ENCODE measurements around the gene SLC39A9. TPM values are rescaled to one million over a fixed set of nuclear protein-coding genes. Genes with fewer than 3 reads are reported as not detected.
"Not testable (repeated sequence)": the region's sequence is repeated elsewhere in the genome, so short reads cannot be mapped to it uniquely, and the experiment has no call there.

The SLC39A9 gene
- total RNA-seq, 4 donors from 2014 or later: 41.5 to 47.9 (median 45.4) TPM

- TF ChIP-seq POLR2AphosphoS5 (IDR thresholded peaks at IDR 0.05): no peak
- TF ChIP-seq EP300 (IDR thresholded peaks at IDR 0.05): no peak
- no peak for TF ChIP-seq POLR2A (IDR thresholded peaks at IDR 0.05)
- TF ChIP-seq, protein P1, sequence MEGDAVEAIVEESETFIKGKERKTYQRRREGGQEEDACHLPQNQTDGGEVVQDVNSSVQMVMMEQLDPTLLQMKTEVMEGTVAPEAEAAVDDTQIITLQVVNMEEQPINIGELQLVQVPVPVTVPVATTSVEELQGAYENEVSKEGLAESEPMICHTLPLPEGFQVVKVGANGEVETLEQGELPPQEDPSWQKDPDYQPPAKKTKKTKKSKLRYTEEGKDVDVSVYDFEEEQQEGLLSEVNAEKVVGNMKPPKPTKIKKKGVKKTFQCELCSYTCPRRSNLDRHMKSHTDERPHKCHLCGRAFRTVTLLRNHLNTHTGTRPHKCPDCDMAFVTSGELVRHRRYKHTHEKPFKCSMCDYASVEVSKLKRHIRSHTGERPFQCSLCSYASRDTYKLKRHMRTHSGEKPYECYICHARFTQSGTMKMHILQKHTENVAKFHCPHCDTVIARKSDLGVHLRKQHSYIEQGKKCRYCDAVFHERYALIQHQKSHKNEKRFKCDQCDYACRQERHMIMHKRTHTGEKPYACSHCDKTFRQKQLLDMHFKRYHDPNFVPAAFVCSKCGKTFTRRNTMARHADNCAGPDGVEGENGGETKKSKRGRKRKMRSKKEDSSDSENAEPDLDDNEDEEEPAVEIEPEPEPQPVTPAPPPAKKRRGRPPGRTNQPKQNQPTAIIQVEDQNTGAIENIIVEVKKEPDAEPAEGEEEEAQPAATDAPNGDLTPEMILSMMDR (IDR thresholded peaks at IDR 0.05): no peak
- Histone ChIP-seq H3K27ac (no peak overlapping the region), H3K9me3 (no peaks in the 10 kb centered on the region), H3K4me1 (no peaks in the 10 kb centered on the region), H3K27me3 (no peaks in the 10 kb centered on the region), H3K4me3 (no peak overlapping the region), H3K36me3 (peaks cover 0 to 53% of the 10 kb centered on the region in 2 donors)
- 43 to 91% methylated on average over 3 of the region's 3 CpGs for WGBS, 2 donors (ENCODE audit: low coverage in 1 of 2)
- no peak for ATAC-seq
Observed at GRCh38 chr14:69375182-69375581, 23.3 kb upstream of the SLC39A9 start.

GRCh38 chr14:69375722-69376121 is 22.8 kb upstream of the SLC39A9 start:
- no peak overlapping the region for H3K4me3 ChIP-seq
- H3K4me1 ChIP-seq: no peaks in the 10 kb centered on the region
- no peak for TF ChIP-seq POLR2AphosphoS5 (IDR thresholded peaks at IDR 0.05)
- TF ChIP-seq, protein P1 (IDR thresholded peaks at IDR 0.05): no peak
- ATAC-seq: no peak
- WGBS, 2 donors (ENCODE audit: low coverage in 1 of 2): 77 to 100% methylated on average over 4 to 5 of the region's 5 CpGs
- no peak overlapping the region for H3K27ac ChIP-seq
- no peaks in the 10 kb centered on the region for H3K9me3 ChIP-seq
- H3K27me3 ChIP-seq: no peaks in the 10 kb centered on the region
- peaks cover 0 to 56% of the 10 kb centered on the region in 2 donors for H3K36me3 ChIP-seq

DNA sequence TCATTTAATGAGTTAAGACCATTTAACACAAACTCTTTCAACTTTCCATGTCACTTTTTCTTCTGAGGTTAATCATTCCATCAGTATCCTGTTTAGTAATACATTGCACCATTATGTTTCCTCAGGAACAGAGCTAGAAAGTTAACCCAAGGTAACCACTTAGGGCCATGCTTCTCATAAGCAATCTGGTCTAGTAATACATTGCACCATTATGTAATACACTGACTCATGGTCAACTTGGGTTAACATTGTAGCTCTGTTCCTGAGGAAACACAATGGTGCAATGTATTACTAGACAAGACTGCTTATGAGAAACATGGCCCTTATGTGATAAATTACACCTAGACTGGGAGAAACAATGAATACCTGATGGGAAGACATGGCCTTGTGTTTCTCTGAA is 22.1 kb upstream of the SLC39A9 start:
- ATAC-seq: peak; percentile 34
- Histone ChIP-seq H3K27me3 (no peaks in the 10 kb centered on the region), H3K4me3 (no peak overlapping the region), H3K9me3 (no peaks in the 10 kb centered on the region), H3K4me1 (peaks cover 0 to 6% (median 0%) of the 10 kb centered on the region in 3 donors), H3K36me3 (peaks cover 0 to 62% of the 10 kb centered on the region in 2 donors), H3K27ac (no peak overlapping the region)
- TF ChIP-seq POLR2AphosphoS5 (IDR thresholded peaks at IDR 0.05) (no peak), EP300 (IDR thresholded peaks at IDR 0.05) (no peak), POLR2A (IDR thresholded peaks at IDR 0.05) (no peak)
- TF ChIP-seq, protein P1 (IDR thresholded peaks at IDR 0.05): no peak

DNA sequence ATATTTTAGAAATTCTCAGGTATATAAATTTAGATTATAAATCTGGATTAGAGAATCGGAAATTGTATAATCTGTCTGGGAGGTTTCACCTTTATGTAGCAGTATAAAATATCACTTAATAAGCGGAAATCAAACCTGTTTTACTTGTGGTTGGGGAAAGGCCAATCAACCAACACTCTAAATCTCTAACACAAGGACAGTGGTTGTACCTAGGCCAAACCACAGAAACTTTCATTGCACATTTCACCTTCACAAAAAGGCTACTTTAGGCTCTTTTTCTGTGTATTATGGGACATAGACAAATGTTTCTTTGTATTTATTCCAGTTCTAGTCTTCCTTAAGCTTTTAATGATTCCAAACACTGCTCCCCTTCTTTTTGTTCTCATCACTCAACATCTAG is 20.2 kb upstream of the SLC39A9 start:
- TF ChIP-seq EP300 (IDR thresholded peaks at IDR 0.05) (no peak), POLR2AphosphoS5 (IDR thresholded peaks at IDR 0.05) (no peak), POLR2A (IDR thresholded peaks at IDR 0.05) (no peak)
- TF ChIP-seq, protein P1 (IDR thresholded peaks at IDR 0.05): no peak
- WGBS, 2 donors (ENCODE audit: low coverage in 1 of 2): 94 to 100% methylated on average over 2 of the region's 2 CpGs
- Histone ChIP-seq H3K27ac (no peak overlapping the region), H3K4me3 (no peak overlapping the region), H3K9me3 (no peaks in the 10 kb centered on the region), H3K36me3 (peaks cover 0 to 69% of the 10 kb centered on the region in 2 donors), H3K27me3 (no peaks in the 10 kb centered on the region), H3K4me1 (peaks cover 0 to 10% (median 0%) of the 10 kb centered on the region in 3 donors)
- no peak for ATAC-seq

GRCh38 chr14:69387311-69387710 is 11.2 kb upstream of the SLC39A9 start:
- Histone ChIP-seq H3K4me3 (no peak overlapping the region), H3K36me3 (peaks cover 0 to 72% of the 10 kb centered on the region in 2 donors), H3K4me1 (peaks cover 0 to 37% (median 0%) of the 10 kb centered on the region in 3 donors), H3K27ac (no peak overlapping the region), H3K9me3 (no peaks in the 10 kb centered on the region), H3K27me3 (no peaks in the 10 kb centered on the region)
- TF ChIP-seq, protein P1 (IDR thresholded peaks at IDR 0.05): no peak
- TF ChIP-seq POLR2A (IDR thresholded peaks at IDR 0.05) (no peak), POLR2AphosphoS5 (IDR thresholded peaks at IDR 0.05) (no peak), EP300 (IDR thresholded peaks at IDR 0.05) (no peak)
- ATAC-seq: no peak
- 93 to 94% methylated on average over 3 of the region's 3 CpGs for WGBS, 2 donors (ENCODE audit: low coverage in 1 of 2)

DNA sequence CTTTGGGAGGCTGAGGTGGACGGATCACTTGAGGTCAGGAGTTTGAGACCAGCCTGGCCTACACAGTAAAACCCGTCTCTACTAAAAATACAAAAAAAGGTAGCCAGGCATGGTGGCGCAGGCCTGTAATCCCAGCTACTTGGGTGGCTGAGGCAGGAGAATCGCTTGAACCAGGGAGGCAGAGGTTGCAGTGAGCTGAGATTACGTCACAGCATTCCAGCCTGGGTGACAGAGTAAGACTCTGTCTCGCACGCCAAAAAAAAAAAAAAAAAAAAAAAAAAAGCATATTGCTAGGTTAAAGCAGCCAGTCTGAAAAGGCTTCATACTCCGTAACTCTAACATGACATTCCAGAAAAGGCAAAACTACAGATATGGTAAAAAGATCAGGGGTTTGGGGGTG is 7.1 kb upstream of the SLC39A9 start:
- not testable (repeated sequence) for H3K4me3 ChIP-seq, H3K9me3 ChIP-seq, ATAC-seq, H3K27me3 ChIP-seq
- WGBS, 2 donors (ENCODE audit: low coverage in 1 of 2): 71 to 72% methylated on average over 3 to 5 of the region's 8 CpGs
- H3K27ac ChIP-seq: peak overlapping the region in 2 of 4 donors; percentile 14 to 56
- peaks cover 0 to 87% of the 10 kb centered on the region in 2 donors for H3K36me3 ChIP-seq
- peaks cover 0 to 74% (median 0%) of the 10 kb centered on the region in 3 donors for H3K4me1 ChIP-seq

Measured in gastroesophageal sphincter (tissue), 4 donors.